GM18909 (cell line): ENCODE results near the gene NHSL1.

ENCODE experiments used
- ATAC-seq: cut with Tn5 transposase; IDR thresholded peaks from one replicate; pipeline ENCODE4 v1.9.1; 2021; ENCODE audit warnings: mild to moderate bottlenecking; ENCODE audit not compliant: unreplicated experiment, poor library complexity

Gene NHSL1

DNA sequence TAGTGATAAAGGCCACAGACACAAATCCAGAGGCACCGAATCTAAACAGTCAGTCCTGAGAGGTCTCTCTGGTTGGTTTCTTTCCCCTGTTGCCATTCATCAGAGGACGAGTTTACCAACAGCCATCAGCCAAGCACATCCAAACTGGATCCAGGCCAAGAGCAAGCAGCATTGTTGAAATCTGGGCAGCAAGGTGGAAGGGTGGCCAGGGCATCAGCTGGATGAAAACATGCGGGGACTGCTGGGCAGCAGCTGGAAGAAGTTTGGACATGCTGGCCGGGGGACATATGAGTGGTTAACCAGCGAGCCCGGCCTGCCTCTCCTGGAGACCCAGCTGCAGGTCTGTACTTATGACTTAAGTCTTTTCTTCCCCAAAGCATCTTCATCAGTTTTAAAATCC lies 121.5 kb downstream of the NHSL1 start, which contains the start of gene SMIM28:
Gene SMIM28, plus strand, starts transcription at position 62 of the 400 bp plus-strand sequence. Its CDS starts 168 bp downstream, at position 230.
- ATAC-seq: no peak

DNA sequence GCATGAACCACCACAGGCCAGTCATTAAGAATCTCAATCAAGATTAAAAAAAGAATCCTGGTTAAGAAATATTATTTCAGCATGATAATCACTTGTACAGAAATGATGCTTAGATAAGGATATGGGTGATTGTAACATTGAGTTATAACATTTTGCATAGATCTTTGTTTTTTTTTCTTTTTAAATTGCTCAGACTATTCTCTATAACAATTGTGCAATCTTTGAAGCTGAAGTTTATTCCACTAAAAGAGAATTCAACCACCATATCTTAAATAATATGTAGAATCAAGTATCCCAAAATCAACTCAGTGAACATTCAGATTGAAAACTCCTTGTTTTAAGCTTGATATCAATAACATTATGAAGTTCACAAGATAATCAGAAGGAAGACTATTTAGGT lies 122.3 kb downstream of the NHSL1 start:
- no peak for ATAC-seq

DNA sequence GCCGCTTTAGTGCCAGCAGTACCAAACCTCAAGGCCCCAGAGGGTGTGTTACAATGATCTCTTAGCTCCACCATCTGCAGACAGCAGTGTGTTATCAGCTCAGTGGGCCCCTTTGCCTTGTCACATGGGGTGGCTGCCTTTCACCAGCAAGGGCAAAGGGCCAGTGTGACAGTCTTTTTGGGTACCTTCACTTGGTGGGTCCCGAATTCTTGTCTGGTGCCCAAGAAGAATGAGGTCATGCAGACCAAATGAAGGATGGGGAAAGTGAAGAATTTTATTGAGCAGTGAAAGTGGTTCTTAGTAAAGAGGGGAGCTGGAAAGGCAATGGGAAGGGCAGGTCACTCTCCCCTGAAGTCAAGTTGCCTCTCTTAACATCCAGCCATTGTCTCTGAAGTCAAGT lies 124.5 kb downstream of the NHSL1 start:
- no peak for ATAC-seq

DNA sequence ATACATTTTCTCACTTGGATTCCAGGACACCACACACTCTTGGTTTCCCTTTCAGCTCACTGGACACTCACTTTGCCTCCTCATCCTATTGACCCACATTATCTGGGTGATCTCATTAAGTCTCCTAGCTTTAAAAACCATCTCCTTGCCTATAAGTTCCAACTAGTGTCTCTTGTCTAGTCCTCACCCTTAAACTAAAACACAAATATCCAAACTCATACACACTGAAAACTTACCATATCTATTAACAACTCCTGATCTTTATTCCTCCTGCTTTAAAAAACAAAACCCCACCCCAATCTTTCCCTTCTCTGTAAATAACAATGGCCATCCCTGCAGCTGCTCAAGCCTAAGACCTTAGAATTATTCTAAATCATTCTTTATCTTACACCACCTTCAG lies 125.1 kb downstream of the NHSL1 start:
- no peak for ATAC-seq

DNA sequence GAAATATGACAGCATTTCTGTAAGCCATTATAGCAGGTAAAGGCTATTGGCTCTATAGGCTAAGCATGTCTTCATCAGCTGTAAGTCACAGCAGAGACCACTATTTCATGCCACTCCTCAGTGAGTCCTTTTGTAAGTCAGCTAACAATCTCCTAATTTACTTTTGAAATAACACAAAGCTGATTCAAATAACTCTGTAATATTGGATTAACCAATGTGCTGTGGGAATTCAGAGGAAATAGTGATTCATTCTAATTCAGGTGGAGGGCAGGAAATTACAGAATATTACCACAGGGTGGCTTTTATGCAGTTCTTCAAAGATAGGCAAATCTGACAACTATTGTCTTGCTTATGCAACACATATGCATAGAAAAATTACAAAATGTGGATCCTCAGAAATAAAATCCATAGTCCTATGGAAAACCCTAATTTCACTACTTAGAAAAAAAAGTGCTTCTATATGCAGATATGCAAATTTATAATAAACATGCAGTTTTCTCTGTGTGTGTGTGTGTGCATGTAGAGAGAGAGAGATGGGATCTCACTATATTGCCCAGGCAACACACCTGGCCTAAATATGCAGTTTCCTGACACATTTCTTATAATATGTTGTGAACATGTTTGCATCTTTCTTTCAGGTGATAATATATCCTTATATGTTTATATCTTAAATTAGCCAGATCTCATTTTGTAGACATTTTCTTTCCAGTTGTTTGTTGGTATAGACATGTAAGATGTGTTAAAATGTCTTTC lies 126.4 kb downstream of the NHSL1 start:
- ATAC-seq: no peak
